GM21619 (cell line): ENCODE data around the gene DDX51.

ENCODE experiments used
- ATAC-seq: cut with Tn5 transposase; IDR thresholded peaks from one replicate; pipeline ENCODE4 v1.9.1; 2021; ENCODE audit not compliant: unreplicated experiment

The DDX51 gene

GRCh38 chr12:132167611-132168310, 23.6 kb upstream of the DDX51 start:
- ATAC-seq = no peak

- no peak for ATAC-seq
These were observed 22.9 kb upstream of the DDX51 start for GRCh38 chr12:132166801-132167591.

GRCh38 chr12:132166093-132166492, 22.0 kb upstream of the DDX51 start:
- ATAC-seq = no peak

GRCh38 chr12:132165584-132165983, 21.5 kb upstream of the DDX51 start:
- no peak for ATAC-seq

- ATAC-seq = no peak
These were observed 20.3 kb upstream of the DDX51 start for GRCh38 chr12:132164426-132164825.

- no peak for ATAC-seq
These were observed 19.8 kb upstream of the DDX51 start for GRCh38 chr12:132163911-132164288.

DNA sequence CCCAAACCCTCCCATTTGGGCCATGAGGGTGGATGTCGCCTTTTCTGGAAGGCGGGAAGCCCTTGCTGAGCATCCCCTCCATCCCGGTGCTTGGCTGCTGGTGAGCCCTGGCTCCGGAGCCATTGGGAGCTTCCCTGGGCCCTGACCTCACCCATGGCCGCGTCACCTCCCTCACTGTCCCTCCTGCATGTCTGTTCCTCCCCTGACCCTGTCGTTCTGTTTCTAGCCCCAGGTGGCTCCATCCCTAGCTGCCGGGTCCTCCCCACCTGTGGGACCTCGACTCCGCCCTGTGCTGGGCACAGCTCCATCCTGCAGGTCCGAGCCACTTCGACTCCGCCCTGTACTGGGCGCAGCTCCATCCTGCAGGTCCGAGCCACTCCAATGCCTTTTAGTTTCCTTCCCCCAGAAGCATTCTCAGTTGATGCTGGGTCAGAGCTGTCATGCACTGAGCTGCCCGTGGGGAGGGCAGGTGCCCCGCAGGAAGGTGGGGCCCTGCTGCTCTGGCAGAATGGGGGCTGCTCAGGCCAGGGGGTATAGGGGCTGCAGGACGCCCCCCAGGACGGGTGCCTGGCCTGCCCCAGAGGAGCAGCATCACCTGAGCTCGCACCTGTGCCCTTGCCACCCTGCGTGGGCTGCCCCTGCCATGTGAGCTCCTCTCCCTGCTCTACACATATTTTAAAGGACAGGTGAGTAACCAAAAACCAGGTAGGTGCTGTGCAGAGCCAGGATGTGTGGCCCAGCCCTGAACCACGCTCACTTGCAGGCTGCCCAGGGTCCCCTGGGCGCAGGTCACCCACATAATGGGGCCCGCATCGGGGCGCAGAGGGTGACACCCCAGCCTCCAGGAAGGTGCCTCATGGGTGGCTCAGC, 19.2 kb upstream of the DDX51 start:
- no peak for ATAC-seq

GRCh38 chr12:132162508-132163031, 18.5 kb upstream of the DDX51 start:
- ATAC-seq = no peak

DNA sequence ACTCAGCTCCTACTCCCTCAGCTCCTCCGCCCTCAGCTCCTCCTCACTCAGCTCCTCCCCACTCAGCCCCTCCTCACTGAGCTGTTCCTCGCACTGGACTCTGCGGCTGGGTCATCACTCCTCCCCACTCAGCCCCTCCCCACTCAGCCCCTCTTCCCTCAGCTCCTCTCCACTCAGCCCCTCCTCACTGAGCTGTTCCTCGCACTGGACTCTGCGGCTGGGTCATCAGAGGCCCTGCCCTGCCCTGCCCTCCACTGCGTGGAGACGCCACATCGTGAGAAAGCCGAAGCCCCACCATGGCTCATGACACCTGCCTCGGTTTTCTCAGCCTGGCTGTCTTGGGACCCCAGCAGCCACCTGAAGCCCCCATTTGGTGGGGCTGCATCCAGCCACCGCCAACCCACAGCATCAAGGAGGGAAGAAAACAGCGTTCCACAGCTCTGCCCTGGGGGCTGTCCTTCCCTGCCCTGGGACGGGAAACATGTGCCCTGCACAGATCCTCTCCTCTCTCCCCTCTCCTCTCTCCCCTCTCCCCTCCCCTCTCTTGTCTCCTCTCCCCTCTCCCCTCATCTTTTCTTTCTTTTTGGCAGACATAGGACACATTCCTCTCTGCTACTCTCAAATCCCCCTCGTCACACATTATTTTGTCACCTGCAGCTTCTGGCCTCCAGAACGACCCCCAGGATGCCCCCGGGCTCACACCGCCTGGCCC, 17.8 kb upstream of the DDX51 start:
- no peak for ATAC-seq

DNA sequence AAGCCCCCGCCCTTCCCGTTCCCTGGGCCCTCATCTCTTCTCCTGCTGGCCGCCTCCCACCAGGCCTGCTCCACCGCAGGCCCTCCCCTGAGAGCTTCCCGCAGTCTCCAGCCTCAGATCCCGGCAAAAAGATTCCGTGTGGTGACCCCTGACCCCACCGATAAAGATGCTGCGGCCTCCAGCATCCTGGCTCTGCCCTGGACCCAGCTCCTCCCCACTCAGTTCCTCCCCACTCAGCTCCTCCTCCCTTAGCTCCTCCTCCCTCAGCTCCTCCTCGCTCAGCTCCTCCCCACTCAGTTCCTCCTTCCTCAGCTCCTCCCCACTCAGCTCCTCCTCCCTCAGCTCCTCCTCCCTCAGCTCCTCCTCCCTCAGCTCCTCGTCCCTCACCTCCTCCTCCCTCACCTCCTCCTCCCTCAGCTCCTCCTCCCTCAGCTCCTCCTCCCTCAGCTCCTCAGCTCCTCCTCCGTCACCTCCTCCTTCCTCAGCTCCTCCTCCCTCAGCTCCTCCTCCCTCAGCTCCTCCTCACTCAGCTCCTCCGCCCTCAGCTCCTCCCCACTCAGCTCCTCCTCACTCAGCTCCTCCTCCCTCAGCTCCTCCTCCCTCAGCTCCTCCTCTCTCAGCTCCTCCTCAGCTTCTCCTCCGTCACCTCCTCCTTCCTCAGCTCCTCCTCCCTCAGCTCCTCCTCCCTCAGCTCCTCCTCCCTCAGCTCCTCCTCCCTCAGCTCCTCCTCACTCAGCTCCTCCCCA, 17.1 kb upstream of the DDX51 start:
- no peak for ATAC-seq

DNA sequence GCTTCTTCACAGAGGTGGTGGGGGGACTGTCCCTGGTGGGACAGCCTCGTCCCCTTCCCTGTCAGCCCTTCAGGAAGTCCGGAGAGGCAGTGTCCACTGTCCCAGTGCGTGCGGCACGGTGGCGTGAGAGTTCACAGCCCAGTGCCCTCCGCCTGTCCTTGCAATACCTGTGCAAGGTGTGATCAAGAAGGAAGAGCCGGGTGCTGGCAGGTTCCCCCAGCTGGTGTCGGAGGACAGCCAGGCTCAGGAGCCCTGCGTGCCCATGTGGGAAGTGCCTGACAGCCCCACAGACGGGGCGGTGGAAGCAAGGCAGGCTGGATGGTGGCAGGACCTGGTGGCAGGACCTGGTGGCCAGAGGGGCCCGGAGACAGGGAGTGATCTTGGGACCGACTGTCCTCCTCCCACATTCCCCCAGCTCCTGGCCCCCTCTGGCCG, 16.5 kb upstream of the DDX51 start:
- ATAC-seq = no peak

DNA sequence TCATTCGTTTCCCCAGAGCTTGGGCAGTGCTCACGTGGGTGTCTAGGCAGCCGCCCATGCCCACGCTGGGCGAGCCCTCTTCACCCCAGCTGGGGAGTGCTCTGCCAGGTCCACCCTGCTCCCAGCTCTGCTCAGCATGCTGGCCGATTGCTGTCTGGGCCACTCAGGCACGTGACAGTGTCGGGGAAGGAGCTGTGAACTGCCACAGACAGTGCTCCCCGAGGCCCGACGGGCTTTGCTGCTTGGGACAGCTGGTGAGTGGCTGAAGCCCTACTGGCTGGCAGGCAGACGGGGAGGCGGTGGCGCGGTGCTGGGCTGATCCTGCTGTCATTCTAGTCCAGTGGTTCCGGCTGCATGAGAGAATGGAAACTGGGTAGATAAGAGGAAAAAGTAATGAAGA, 15.9 kb upstream of the DDX51 start:
- ATAC-seq = no peak

- ATAC-seq = no peak
These were observed 15.5 kb upstream of the DDX51 start for GRCh38 chr12:132159555-132160003.

- ATAC-seq = no peak
These were observed 14.8 kb upstream of the DDX51 start for GRCh38 chr12:132158677-132159554.

- no peak for ATAC-seq
These were observed 13.8 kb upstream of the DDX51 start for GRCh38 chr12:132157733-132158409.

DNA sequence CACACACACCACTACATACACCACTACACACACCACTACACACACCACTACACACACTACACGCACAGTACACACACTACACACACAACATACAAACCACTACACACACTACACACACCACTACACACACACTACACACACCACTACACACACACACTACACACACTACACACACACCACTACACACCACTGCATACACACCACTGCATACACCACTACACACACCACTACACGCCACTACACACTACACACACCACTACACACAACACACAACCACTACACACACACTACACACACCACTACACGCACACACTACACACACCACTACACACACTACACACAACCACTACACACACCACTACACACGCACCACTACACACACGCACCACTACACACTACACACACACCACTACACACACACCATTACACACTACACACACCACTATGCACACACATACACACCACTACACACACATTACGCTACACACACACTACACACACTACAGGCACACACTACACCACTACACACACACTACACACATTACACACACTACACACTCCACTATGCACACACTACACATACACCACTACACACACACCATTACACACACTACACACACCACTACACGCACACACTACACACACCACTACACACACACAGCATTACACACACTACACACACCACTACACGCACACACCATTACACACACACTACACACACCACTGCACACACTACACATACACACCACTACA, 12.6 kb upstream of the DDX51 start:
- ATAC-seq = no peak

DNA sequence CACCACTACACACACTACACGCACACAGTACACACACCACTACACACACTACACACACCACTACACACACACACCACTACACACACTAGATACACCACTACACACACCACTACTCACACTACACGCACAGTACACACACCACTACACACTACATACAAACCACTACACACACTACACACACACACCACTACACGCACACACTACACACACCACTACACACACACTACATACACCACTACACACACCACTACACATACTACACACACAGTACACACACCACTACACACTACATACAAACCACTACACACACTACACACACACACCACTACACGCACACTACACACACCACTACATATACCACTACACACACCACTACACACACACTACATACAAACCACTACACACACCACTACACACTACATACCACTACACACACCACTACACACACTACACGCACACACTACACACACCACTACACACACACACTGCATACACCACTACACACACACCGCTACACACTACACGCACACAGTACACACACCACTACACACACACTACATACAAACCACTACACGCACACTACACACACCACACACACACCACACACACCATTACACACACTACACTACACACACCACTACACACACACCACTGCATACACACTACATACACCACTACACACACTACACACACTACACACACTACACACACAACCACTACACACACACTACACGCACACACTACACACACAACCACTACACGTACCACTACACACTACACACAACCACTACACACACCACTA, 11.9 kb upstream of the DDX51 start:
- ATAC-seq = no peak
